HUES64 (cell line): Measurements from ENCODE around the gene PPM1D.
A peak's percentile ranks its signal among the peaks of the same experiment; 100 is the strongest.
"Not testable (repeated sequence)": the region's sequence is repeated elsewhere in the genome, so short reads cannot be mapped to it uniquely, and the experiment has no call there.

Experiments used
- H3K27ac ChIP-seq: 2 replicates; pipeline ENCODE4 v1.7.0; 2013; ENCODE audit warnings: low read depth, low read length, inconsistent platforms
- H3K27me3 ChIP-seq: 2 replicates; pipeline ENCODE4 v1.6.1; 2013; ENCODE audit warnings: mild to moderate bottlenecking, low read length; ENCODE audit not compliant: insufficient read depth
- H3K36me3 ChIP-seq: 2 replicates; pipeline ENCODE4 v1.6.1; 2013; ENCODE audit warnings: mild to moderate bottlenecking, low read length; ENCODE audit not compliant: insufficient read depth
- H3K4me1 ChIP-seq: 2 replicates; pipeline ENCODE4 v1.6.1; 2013; ENCODE audit warnings: mild to moderate bottlenecking, low read length, moderate library complexity; ENCODE audit not compliant: insufficient read depth
- H3K4me3 ChIP-seq: 2 replicates; pipeline ENCODE4 v1.5.1; 2013; ENCODE audit warnings: mild to moderate bottlenecking, low read length, moderate library complexity
- H3K9ac ChIP-seq: 2 replicates; pipeline ENCODE4 v1.6.1; 2013; ENCODE audit warnings: mild to moderate bottlenecking, low read depth, low read length
- H3K9me3 ChIP-seq: 2 replicates; pipeline ENCODE4 v1.6.1; 2013; ENCODE audit warnings: low read depth, low read length; ENCODE audit not compliant: insufficient read depth
- WGBS: fragments of 150-250, 120-280 bp; methylation state at CpG from one replicate; pipeline ENCODE4 v1.1.7; 2013; ENCODE audit warnings: missing lambda C conversion rate; 5-methylcytosine and 5-hydroxymethylcytosine counted together

PPM1D gene

DNA sequence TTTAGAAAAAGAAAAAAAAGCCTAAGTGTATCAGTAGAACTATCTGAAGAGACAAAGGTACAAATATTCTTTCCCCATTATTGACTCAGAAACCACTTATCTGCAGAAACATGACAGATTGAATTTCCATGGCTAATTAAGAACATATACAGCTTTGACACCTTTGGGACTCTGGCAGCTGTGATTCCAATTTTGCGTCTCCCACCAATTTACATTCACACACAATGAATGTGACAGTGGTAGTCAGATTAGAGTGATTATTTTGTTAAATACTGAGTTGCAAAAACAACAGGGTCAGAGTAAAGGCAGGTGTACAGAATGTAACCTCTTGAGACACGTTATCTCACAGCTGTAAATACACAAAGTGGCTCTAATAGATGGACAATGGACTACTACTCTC lies 5.3 kb upstream of the PPM1D start:
- Histone ChIP-seq H3K9ac (no peak overlapping the region), H3K27me3 (no peaks in the 10 kb centered on the region), H3K4me1 (peaks cover 9% of the 10 kb centered on the region; the same call in 1 of the 2 replicates), H3K4me3 (no peak overlapping the region), H3K9me3 (no peaks in the 10 kb centered on the region), H3K27ac (no peak overlapping the region), H3K36me3 (no peaks in the 10 kb centered on the region)
- WGBS, result 71% methylated on average over 1 of the region's 2 CpGs

GRCh38 chr17:60597297-60597696 lies 2.7 kb upstream of the PPM1D start:
- Histone ChIP-seq H3K4me1 (peaks cover 9% of the 10 kb centered on the region; the same call in 1 of the 2 replicates), H3K9me3 (no peaks in the 10 kb centered on the region), H3K27ac (no peak overlapping the region), H3K9ac (no peak overlapping the region), H3K4me3 (no peak overlapping the region), H3K27me3 (no peaks in the 10 kb centered on the region), H3K36me3 (no peaks in the 10 kb centered on the region)
- 92% methylated on average over 6 of the region's 6 CpGs for WGBS

DNA sequence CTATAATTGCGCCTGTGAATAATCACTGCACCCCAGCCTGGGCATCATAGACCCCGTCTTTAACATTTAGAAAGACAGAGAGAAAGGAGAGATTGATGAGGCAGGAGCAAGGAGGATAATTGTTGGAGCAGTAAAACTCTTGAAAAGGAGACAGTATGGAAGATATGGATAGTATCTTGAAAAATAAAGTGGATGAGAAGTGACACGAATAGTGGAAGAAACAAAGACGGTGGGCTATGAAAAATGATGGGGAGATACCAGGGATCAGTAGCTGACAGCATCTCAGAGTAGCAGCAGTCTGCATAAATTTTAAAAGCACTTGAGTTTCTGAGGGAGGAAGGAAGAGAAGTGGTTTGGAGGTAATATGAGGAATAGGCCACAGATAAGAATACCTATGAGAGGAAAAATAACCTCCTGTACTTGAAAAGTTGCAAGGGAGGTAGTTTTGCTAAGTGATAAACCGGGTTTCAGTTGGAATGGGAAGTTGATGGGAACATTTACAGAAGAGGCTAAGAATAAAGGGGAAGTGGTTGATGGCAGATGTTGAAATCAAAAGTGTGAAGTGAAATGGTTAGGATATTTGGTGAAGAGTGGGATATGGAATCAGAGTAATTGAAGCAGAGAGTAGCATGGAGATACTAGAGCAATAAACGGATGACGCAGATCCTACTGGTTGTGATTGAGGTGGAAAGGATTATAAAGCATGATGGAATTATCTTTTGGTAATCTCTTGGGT lies 1.8 kb upstream of the PPM1D start:
- 0 out of 2 replicates have a peak overlapping the region, but pooled peaks have one; percentile 3 for H3K4me3 ChIP-seq
- WGBS, result 91% methylated on average over 7 of the region's 7 CpGs
- peak overlapping the region; percentile 98; the same call in 1 of the 2 replicates for H3K9ac ChIP-seq
- no peak overlapping the region for H3K27ac ChIP-seq
- peaks cover 15% of the 10 kb centered on the region for H3K4me1 ChIP-seq
- no peaks in the 10 kb centered on the region for H3K36me3 ChIP-seq
- no peaks in the 10 kb centered on the region for H3K27me3 ChIP-seq
- H3K9me3 ChIP-seq, result no peaks in the 10 kb centered on the region

DNA sequence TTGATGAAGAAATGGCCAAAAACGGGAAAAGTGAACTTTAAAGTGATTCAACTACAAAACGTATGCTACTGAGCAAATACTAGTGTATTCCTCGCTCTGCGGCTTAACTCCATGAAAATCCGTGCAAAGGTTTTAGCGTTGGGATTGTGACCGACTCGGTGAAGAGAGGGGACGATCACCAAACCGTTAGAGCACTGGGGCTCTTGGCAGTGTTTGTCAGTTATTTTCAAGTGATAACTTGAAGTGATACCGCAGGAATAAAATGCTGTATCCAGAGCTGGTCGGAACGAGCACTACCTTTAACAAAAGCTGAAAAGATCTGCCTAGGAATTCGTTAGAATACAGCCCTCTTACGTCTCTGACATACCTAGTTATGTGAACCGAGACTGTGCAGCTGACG lies 773 bp upstream of the PPM1D start:
- no peaks in the 10 kb centered on the region for H3K9me3 ChIP-seq
- H3K36me3 ChIP-seq, result no peaks in the 10 kb centered on the region
- 4% methylated on average over 17 of the region's 17 CpGs for WGBS
- H3K27me3 ChIP-seq, result no peaks in the 10 kb centered on the region
- H3K4me1 ChIP-seq, result peaks cover 15% of the 10 kb centered on the region
- peak overlapping the region; percentile 79 for H3K4me3 ChIP-seq
- H3K9ac ChIP-seq, result peak overlapping the region; percentile 98
- H3K27ac ChIP-seq, result peak overlapping the region; percentile 99

DNA sequence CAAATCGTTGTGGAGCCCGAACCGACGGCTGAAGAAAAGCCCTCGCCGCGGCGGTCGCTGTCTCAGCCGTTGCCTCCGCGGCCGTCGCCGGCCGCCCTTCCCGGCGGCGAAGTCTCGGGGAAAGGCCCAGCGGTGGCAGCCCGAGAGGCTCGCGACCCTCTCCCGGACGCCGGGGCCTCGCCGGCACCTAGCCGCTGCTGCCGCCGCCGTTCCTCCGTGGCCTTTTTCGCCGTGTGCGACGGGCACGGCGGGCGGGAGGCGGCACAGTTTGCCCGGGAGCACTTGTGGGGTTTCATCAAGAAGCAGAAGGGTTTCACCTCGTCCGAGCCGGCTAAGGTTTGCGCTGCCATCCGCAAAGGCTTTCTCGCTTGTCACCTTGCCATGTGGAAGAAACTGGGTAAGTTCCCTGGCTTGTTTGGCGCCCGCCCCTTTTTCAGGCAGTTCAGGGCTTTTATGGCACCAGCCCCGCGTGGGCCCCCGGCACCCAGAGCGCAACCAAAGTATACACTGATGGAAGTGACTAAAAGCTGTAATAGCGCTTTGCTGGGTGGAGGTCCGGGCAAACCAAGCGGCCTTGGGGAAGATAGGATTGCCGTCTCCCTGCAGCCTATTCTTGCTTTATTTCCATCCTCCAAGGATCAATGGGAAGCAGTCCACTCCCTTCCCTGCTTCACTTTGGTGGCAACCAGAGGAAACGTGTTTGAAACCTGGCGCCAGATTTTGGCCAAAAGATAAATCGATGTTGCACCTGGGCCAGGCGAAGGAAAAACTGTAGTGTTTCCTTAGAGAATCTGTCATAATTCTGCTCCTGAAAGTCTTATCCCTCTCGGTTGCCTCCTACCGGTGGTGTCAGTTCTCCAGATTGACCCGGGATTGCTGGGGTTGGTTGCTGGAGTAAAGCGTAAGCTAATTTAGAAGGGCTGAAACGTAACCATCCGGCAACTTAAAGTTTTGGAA lies 775 bp downstream of the PPM1D start:
- H3K27ac ChIP-seq, result peak overlapping the region; percentile 85
- H3K9me3 ChIP-seq, result no peaks in the 10 kb centered on the region
- H3K27me3 ChIP-seq, result no peaks in the 10 kb centered on the region
- H3K9ac ChIP-seq, result peak overlapping the region; percentile 93
- H3K4me1 ChIP-seq, result peaks cover 15% of the 10 kb centered on the region
- WGBS, result under 1% methylated on average over 69 of the region's 69 CpGs
- peak overlapping the region; percentile 79 for H3K4me3 ChIP-seq
- H3K36me3 ChIP-seq, result no peaks in the 10 kb centered on the region

DNA sequence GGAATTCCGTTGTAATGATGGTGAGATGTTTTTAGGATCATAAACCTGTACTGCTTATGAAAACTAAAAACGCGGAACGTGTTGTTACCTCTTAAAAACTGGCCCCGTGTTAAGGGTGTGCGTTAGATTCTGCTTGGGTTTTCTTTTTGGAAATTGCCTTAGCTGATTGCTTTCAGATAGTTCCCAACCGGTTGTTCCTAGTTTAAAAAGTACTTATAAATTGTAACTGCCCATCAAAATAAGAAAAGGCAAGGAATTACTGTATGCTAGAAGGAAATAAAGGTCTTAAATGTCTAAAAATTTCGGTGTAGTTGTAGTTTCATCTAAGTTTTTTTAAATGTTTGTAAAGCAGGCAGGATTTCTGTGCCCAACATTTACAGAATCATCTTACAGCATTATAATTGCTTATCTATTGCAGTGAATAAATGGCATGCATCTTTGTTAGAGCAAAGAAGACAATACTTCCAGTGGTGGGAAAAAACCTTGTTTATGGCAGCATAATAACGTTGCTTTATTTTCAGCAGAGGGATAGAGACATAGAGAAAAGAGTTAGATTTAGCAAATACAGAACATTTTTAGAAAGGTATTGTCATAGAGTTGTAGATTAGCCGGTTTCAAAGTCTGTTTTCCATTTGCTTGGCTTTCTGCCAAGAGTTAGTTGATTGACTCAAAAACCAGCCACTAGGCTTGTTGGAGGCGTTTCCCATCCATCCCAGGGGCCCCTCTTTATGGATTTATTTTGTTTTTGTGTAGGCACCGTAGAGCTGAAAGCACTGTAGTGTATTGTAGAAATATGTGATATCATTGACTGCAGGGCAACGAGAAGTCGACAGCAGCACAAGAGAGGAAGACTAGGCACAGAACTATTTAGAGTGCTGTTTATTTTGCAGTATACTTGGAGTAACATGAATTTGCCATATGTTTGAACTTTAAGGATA lies 1.7 kb downstream of the PPM1D start:
- Histone ChIP-seq H3K4me3 (peak overlapping the region; percentile 79), H3K27ac (no peak overlapping the region; the same call in 1 of the 2 replicates), H3K27me3 (no peaks in the 10 kb centered on the region), H3K4me1 (peaks cover 15% of the 10 kb centered on the region), H3K9me3 (no peaks in the 10 kb centered on the region), H3K36me3 (no peaks in the 10 kb centered on the region), H3K9ac (peak overlapping the region; percentile 93; the same call in 1 of the 2 replicates)
- WGBS, result 2% methylated on average over 13 of the region's 14 CpGs

- H3K9ac ChIP-seq, result peak overlapping the region; percentile 93
- H3K27me3 ChIP-seq, result no peaks in the 10 kb centered on the region
- no peak overlapping the region for H3K27ac ChIP-seq
- no peaks in the 10 kb centered on the region for H3K36me3 ChIP-seq
- peak overlapping the region; percentile 79 for H3K4me3 ChIP-seq
- 8% methylated on average over 11 of the region's 12 CpGs for whole genome bisulfite sequencing
- no peaks in the 10 kb centered on the region for H3K9me3 ChIP-seq
- peaks cover 15% of the 10 kb centered on the region for H3K4me1 ChIP-seq
These were observed 2.4 kb downstream of the PPM1D start for GRCh38 chr17:60602385-60602742.

GRCh38 chr17:60602871-60603270 lies 2.9 kb downstream of the PPM1D start:
- Histone ChIP-seq H3K36me3 (no peaks in the 10 kb centered on the region), H3K27me3 (no peaks in the 10 kb centered on the region), H3K4me1 (peaks cover 15% of the 10 kb centered on the region), H3K9ac (peak overlapping the region; percentile 93; the same call in 1 of the 2 replicates), H3K4me3 (peak overlapping the region; percentile 79), H3K9me3 (no peaks in the 10 kb centered on the region), H3K27ac (no peak overlapping the region)
- whole genome bisulfite sequencing, result 0% methylated on average over 1 of the region's 1 CpG

GRCh38 chr17:60603477-60603876 lies 3.5 kb downstream of the PPM1D start:
- not testable (repeated sequence) for H3K4me3 ChIP-seq, H3K36me3 ChIP-seq, H3K27me3 ChIP-seq

DNA sequence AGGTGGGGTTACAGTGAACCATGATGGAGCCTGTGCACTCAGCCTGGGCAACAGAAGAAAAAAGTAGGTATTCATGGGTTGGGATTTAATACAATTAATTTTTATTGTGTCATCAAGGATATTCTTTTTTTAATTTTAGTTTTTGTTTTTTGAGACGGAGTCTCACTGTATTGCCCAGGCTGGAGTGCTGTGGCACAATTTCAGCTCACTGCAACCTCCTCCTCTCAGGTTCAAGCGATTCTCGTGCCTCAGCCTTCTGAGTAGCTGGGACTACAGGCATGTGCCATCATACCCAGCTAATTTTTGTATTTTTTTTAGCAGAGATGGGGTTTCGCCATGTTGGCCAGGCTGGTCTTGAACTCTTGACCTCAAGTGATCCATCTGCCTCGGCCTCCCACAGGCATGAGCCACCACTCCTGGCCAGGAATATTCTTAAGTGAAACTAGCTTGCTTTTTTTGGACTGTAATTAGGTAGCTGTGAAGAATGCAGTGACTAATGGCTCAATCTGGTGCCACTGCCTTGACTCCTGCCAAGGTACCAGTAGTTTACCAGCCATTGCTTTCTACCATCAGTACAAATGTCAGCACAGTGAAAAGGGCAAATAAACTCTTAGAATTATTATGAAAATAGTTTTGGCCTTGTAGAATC lies 4.8 kb downstream of the PPM1D start:
- H3K36me3 ChIP-seq, result no peaks in the 10 kb centered on the region
- H3K9ac ChIP-seq, result no peak overlapping the region
- H3K4me1 ChIP-seq, result peaks cover 6% of the 10 kb centered on the region; the same call in 1 of the 2 replicates
- 93% methylated on average over 5 of the region's 5 CpGs for WGBS
- H3K27ac ChIP-seq, result no peak overlapping the region
- H3K9me3 ChIP-seq, result no peaks in the 10 kb centered on the region
- no peak overlapping the region for H3K4me3 ChIP-seq
- no peaks in the 10 kb centered on the region for H3K27me3 ChIP-seq

More at GRCh38 chr17:60603477-60603876, 3.5 kb downstream of the PPM1D start:
- H3K9me3 ChIP-seq, H3K9ac ChIP-seq, H3K27ac ChIP-seq: not testable (repeated sequence)
- 90% methylated on average over 9 of the region's 10 CpGs for WGBS
- peaks cover 12% of the 10 kb centered on the region for H3K4me1 ChIP-seq
